HG03571 (cell line): Measurements from ENCODE around the gene SEC22C.
"Not testable (repeated sequence)": the region's sequence is repeated elsewhere in the genome, so short reads cannot be mapped to it uniquely, and the experiment has no call there.

Experiments used
- ATAC-seq: cut with Tn5 transposase; IDR thresholded peaks from one replicate; pipeline ENCODE4 v1.9.1; 2021; ENCODE audit not compliant: unreplicated experiment

Gene SEC22C

GRCh38 chr3:42581400-42581708 is 413 bp downstream of the SEC22C start:
- no peak for ATAC-seq

GRCh38 chr3:42579346-42579745 is 2.4 kb downstream of the SEC22C start:
- not testable (repeated sequence) for ATAC-seq

DNA sequence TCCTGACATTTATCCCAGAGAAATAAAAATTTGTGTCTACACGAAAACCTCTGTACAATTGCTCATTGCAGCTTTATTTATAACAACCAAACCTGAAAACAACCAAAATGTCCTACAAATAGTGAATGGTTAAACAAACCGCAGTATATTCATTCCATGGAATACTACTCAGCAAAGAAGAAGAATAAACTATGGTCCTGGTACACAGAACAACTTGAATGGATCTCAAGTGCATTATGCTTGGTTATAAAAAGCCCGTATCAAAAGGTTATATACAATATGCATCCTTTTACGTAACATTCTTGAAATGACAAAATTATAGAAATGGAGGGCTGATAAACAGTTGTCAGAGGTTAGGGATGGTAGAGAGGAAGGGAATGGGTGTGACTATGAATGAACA is 3.7 kb downstream of the SEC22C start:
- no peak for ATAC-seq

- no peak for ATAC-seq
Observed at GRCh38 chr3:42575137-42575741, 6.5 kb downstream of the SEC22C start.

DNA sequence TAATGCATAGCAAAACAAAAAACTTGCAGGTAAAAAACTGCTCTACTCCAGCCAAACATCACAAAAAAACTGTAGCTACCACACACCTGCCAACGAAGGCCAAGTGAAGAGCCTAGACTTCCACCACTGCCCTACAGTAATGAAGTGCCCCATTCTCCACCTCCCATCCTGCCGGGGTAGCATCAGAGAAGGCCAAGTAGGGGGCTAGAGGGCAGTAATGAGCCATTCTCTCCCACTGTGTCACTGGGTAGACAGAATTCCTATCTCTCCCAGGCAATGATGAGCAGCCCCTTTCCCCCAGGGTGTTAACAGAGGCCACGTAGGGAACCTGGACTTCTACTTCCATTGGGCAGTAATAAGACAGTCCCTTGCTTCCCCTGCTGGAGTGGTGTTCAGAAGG is 9.5 kb downstream of the SEC22C start:
- no peak for ATAC-seq

DNA sequence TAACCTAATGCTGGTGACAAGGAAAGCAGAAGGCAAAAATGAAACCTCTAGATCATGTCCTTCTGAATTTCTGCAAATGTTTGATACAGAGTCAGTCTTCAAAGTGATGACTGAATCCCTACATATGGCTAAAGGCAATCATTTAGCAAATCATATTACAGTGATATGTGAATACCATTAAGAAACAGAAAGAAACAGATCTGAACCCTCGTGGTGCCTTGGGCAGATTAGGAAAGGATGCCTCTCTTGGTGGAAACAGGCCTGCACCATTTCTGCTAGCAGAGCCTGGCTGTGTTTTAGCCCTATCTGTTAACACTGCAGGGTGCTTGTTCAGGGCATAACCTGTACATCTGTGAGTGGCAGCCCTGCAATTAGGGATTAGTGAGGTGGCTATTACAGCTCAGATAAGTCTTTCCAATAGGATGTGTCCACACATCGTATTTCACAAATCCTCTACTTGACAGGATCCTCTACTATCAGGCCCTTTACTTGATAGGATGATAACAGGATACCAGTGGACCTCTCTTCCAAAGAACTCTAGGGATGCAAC is 12.1 kb downstream of the SEC22C start:
- no peak for ATAC-seq

DNA sequence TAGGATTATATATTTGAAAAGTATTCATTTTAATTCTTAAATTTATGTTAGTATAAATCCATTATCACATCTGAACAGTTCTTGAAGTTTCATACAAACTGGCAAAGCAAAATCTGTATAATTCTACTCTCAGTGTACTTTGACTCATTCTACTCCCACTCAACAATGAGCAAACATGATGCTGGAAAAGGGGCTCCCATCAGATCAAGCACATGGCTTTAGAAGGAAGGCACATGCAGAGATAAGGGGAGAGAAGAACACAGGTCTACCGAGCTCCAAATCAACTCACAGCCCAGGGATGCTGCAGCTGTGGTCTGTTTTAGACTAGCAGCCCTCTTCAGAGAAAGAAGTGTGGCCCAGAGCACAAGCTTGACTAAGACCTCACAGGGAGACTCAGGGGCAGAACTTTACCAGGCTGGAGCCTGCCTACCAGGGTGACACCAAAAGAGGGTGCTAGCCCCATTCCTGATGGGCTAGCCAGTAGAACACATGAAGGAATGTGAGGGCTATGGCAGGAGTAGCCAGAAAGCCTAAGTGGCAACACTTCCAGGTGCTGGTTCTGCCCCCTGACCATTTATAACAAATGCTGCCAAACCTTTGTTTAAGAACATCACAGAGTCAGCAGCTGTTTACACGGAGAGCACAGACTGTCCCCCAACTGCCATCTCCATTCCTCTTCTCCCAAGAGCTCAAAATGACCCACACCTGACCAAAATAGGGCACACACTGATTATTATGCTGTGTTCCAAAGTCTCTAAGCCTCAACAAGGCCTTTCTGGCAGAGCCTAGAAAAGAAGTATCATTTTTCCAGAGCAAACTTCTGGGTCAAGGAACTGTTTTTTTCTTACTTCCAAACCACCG is 19.5 kb downstream of the SEC22C start:
- ATAC-seq = no peak

DNA sequence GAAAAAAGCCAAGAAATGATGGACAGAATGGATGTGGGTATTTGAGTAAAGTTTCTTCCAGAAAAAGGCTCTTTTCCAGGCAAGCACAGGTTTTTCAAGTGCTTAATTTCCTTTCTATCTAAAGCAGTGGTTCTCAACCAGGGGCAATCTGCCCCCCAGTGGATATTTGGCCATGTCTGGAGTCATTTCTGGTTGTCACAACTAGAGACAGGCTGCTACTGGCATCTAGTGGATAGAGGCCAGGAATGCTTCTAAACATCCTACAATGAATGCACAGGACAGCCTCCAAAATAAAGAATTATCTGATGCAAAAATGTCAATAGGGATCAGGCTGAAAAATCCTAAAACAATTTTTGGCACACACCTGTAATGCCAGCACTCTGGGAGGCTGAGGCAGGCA is 23.9 kb downstream of the SEC22C start:
- ATAC-seq = no peak

DNA sequence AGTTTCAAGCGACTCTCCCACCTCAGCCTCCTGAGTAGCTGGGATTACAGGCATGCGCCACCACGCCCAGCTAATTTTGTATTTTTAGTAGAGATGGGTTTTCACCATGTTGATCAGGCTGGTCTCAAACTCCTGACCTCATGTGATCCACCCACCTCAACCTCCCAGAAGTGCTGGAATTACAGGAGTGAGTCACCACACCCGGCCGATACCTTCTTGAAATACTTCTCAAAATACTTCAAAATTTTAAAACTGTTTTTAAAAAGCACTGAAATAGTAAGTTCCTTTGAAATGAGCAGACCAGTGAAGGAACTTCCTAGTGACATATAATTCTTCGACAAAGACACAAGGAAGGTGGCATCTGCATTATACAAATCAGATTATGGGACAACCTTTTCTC is 24.9 kb downstream of the SEC22C start:
- not testable (repeated sequence) for ATAC-seq

DNA sequence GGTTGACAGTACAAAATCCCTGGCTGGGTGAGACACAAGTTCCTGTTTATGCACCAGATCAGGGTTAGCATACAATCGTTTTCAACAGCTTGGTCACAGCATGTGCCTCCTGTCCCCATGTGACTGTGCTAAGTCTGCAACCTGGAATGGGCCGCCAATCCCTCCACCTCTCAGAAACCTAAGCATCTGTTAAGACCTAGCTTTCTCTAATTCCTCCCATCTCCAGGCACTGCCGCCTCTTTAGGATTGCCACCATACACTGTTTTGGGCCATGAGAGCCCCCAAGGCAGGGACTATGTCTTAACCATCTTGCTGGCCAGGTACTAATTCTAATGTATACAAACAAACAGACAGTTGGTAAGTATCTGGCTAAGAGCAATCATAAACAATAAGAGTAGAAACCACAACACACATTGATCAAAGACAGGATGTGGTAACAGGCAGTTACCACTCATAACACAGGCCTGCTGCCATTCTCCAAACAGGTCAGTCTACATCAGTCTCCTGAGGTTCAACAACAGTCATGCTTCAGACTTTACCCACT is 25.6 kb downstream of the SEC22C start:
- peak; percentile 94 for ATAC-seq

- no peak for ATAC-seq
Observed at GRCh38 chr3:42552830-42553229, 28.9 kb downstream of the SEC22C start.

DNA sequence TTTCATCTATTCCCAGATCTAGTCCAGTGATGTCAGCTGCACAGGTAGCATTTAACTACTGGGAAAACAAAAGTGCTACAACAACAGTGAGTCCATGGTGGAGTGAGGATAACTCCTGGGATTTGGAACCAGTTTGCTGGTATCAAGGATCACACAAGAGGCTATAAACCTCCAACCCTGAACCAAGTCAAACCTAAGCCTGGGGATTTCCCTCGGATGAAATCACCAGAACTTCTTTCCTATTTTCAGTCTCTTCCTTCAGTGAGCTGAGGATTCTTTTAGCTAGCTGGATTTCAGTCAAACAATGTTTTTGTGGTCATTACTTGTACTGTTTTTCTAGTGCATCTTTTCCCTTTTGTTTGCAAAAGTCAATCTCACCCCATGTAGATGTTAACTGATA is 31.5 kb downstream of the SEC22C start:
- no peak for ATAC-seq

- no peak for ATAC-seq
Observed at GRCh38 chr3:42549131-42549530, 32.6 kb downstream of the SEC22C start.

GRCh38 chr3:42547401-42547945 is 34.3 kb downstream of the SEC22C start:
- no peak for ATAC-seq

GRCh38 chr3:42546691-42547213 is 35.0 kb downstream of the SEC22C start:
- no peak for ATAC-seq

GRCh38 chr3:42545284-42545900 is 36.4 kb downstream of the SEC22C start:
- no peak for ATAC-seq

DNA sequence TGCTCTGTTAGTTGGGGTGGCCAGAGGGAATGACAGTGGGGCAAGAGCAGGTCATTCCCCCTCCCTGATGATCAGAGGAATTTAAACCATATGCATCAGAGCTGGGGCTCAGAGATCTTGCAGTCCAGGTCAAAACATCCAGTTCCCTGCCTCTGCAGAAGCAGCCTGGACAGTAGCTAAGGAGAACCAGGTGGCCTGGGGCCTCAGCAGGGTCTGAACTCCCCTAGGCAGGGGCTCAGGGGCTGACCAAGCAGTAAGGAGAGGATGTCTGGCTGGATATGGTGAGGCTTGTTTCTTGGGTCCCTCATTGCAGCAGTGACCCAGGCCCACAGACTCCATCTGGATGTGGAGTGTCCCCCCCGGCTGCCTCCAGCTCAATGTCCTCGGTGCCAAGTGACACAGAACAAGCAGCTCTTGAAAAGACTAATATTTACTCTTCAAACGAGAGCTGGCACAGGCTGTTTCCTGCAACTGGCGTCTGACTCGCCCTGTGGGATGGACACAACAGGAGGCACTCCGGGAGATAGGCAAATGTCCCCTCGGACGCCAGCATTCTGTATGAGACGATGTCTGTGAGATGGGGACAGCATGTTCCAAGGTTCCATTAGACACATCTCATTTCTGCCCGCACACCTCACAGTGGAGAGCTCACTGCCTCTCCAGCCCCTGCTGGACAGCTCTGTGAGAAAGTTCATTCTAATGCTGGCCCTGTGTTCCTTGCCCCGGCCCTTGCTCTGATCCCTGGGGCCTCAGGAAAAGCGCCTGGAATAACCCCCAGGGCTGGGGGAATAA is 37.1 kb downstream of the SEC22C start:
- ATAC-seq = no peak

GRCh38 chr3:42541079-42541478 is 40.7 kb downstream of the SEC22C start:
- ATAC-seq = no peak

DNA sequence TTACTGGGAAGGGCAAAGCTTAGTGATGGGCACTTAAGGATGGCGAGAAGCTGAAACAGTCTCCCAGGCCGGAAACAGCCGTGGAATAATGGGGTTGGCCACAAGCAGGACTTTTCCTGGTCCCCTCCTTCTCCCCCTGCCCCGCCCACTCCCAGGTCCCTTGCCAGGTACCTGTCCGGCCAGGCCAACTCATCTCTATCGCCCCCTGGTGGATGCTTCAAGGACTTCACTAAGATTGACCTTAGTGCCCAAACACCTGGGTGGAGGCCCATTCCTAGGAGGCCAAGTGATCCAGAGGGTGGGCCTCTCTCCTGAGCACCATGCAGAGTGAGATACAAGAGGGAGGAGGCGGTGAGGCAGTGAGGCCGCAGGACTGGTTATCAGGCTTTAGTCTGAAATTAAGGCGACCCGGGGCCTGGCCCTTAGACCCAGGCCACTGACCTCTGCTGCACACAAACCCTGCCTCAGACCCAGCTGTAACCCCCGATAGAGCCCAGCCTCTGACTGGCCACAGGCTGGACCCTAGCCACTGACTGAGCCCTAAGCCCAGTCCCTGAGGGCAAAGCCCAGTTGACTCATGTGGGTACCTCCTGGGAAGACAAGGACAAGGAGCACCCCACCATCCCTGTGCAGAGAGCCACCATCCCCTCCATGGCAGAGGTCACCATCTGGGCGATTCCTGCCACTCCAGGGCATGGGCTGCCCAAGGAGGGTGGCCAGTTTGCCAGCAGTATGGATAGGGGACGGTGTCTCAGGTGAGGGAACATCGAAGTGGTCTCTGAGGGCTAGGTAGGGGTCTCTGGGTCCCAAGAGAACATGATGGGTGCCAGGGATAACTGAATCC is 41.7 kb downstream of the SEC22C start:
- ATAC-seq = no peak

DNA sequence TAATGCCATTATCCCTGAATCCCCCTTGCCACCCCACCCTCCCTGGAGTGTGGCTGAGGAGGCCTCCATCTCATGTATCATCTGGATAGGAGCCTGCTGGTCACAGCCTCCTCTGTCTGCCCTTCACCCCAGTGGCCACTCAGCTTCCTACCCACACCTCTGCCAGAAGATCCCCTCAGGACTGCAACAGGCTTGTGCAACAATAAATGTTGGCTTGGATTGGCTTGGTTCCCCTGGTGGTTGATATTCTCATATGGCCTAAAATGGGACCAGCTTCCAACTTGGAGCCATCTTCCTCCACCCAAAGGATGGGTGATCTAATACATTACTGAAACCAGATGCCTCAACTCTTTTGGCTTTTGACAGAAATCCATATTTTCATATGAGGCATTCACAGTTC is 44.4 kb downstream of the SEC22C start:
- no peak for ATAC-seq
